Prostate gland (tissue), 2 donors: ENCODE data around the gene GASK1A. TPM values are rescaled to one million over a fixed set of nuclear protein-coding genes. Genes with fewer than 3 reads are reported as not detected.

Source experiments
- DNase-seq: peaks from one replicate; pipeline ENCODE4 v3.0.0-alpha.2; 2019; ENCODE audit warnings: low spot score
- H3K27ac ChIP-seq, 2 donors: fragments of 200-600 bp; sonication (generic); 2 replicates each; pipeline ENCODE4 v1.5.1; 2017 to 2019
- H3K27me3 ChIP-seq: fragments of 200-600 bp; sonication (generic); replicated peaks from 2 replicates; pipeline ENCODE4 v1.5.1; 2019; ENCODE audit not compliant: insufficient read depth
- H3K36me3 ChIP-seq, 2 donors: fragments of 200-600 bp; sonication (generic); 1 replicate in 1 of 2; 2 replicates in 1 of 2; pipeline versions ENCODE4 v1.5.1 to v1.8.1; 2017 to 2019
- H3K4me1 ChIP-seq: fragments of 200-600 bp; sonication (generic); replicated peaks from 2 replicates; pipeline ENCODE4 v1.5.1; 2019
- H3K4me3 ChIP-seq, 2 donors: fragments of 200-600 bp; sonication (generic); 2 replicates each; pipeline ENCODE4 v1.5.1; 2017 to 2019
- H3K9me3 ChIP-seq: fragments of 200-600 bp; sonication (generic); 2 replicates; pipeline ENCODE4 v1.5.1; 2017
- POLR2A ChIP-seq: fragments of 450-650 bp; IDR thresholded peaks from one replicate; pipeline ENCODE4 v1.6.1; 2016; ENCODE audit warnings: antibody characterized with exemption, mild to moderate bottlenecking
- POLR2AphosphoS5 ChIP-seq: sonication (generic); formaldehyde crosslinking; IDR thresholded peaks from one replicate; pipeline ENCODE4 v1.6.1; 2017; ENCODE audit warnings: antibody characterized with exemption
- WGBS: methylation state at CpG from one replicate; pipeline ENCODE4 v1.1.5; 2018; 5-methylcytosine and 5-hydroxymethylcytosine counted together
- intact Hi-C: fragments of 100-400 bp; cut with DNase I; formaldehyde crosslinking; loops from one replicate; pipeline ENCODE4 v1.14.2; 2022
- total RNA-seq, 2 donors: library from RNA; depleted of rRNA; stranded (reverse); fragments of >200 nt; gene quantifications; one replicate each; pipeline ENCODE4 v1.1.0, GENCODE V29; 2016
- TF ChIP-seq, protein P1 (sequence below), 4 experiments: fragments of 200-600 bp in 2 of 4; fragments of 450-650 bp in 2 of 4; sonication (generic) in 2 of 4; IDR thresholded peaks; 1 replicate in 3 of 4; 2 replicates in 1 of 4; pipeline ENCODE4 v1.5.1; 2016 to 2019; ENCODE audit warnings: antibody characterized with exemption in 4 of 4, mild to moderate bottlenecking in 2 of 4, moderate library complexity in 2 of 4

Gene GASK1A
- total RNA-seq, 2 donors from 2014 or later = 4.7 to 17.5 TPM

DNA sequence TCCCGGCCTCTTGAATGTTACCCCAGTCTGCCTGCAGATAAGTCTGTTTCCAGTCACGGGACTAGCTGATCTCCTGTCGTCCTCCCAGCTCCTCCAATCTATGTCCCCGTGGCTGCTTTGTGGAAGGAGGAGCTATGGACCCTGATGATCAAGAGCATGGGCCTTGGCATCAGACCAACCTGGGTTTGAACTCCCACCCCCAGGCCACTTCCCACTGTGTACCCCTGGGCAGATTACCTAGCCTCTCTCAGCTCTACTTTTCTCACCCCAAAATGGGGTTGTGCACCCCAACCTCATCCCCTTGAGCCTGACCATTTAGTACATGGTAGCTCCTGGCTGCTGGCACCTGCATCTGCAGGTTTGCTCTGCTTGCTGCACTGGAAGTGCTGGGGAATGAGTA lies 55.8 kb downstream of the GASK1A start:
- 91% methylated on average over 4 of the region's 4 CpGs for WGBS

DNA sequence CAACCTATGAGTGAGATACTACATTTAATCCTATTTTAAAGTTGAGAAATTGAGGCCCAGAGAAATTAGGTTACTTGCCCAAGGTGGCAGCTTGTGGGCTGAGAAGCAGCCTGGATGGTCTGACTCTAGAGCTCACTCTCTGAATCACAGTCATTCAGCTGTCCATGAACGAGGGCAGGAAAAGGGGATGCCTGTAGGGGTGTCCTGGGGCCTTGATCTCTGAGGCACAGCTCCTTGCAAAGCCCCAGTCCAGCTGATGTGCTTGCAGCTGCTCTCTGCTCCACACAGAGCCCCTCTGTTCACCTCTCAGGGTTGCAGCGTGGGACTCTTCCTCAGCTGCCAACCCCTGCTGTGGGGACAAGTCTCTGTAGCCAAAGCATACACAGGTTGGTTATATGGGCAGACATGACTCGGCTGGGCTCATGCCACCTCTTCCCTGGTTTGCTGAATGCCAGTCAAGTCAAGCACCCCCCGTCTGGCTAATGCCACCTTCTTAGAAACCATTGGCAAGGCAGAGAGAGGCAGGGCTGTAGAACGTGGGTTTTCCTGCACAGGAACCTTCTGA lies 56.8 kb downstream of the GASK1A start:
- TF ChIP-seq POLR2AphosphoS5 (no peak), POLR2A (no peak)
- TF ChIP-seq, protein P1, sequence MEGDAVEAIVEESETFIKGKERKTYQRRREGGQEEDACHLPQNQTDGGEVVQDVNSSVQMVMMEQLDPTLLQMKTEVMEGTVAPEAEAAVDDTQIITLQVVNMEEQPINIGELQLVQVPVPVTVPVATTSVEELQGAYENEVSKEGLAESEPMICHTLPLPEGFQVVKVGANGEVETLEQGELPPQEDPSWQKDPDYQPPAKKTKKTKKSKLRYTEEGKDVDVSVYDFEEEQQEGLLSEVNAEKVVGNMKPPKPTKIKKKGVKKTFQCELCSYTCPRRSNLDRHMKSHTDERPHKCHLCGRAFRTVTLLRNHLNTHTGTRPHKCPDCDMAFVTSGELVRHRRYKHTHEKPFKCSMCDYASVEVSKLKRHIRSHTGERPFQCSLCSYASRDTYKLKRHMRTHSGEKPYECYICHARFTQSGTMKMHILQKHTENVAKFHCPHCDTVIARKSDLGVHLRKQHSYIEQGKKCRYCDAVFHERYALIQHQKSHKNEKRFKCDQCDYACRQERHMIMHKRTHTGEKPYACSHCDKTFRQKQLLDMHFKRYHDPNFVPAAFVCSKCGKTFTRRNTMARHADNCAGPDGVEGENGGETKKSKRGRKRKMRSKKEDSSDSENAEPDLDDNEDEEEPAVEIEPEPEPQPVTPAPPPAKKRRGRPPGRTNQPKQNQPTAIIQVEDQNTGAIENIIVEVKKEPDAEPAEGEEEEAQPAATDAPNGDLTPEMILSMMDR (IDR thresholded peaks at IDR 0.05) = no peak
- H3K27me3 ChIP-seq = no peaks in the 10 kb centered on the region
- 75% methylated on average over 5 of the region's 5 CpGs for WGBS
- H3K27ac ChIP-seq = no peak overlapping the region
- H3K36me3 ChIP-seq = no peaks in the 10 kb centered on the region
- no peaks in the 10 kb centered on the region for H3K9me3 ChIP-seq
- intact Hi-C loops = no loop called here
- no peak overlapping the region for H3K4me3 ChIP-seq
- DNase-seq = no peak
- H3K4me1 ChIP-seq = no peaks in the 10 kb centered on the region

More for the DNA sequence above, 55.8 kb downstream of the GASK1A start:
- H3K4me1 ChIP-seq = no peaks in the 10 kb centered on the region
- H3K36me3 ChIP-seq = no peaks in the 10 kb centered on the region
- no peak overlapping the region for H3K4me3 ChIP-seq
- TF ChIP-seq POLR2A (no peak), POLR2AphosphoS5 (no peak)
- TF ChIP-seq, protein P1 (IDR thresholded peaks at IDR 0.05) = no peak
- H3K27me3 ChIP-seq = no peaks in the 10 kb centered on the region
- no peak overlapping the region for H3K27ac ChIP-seq
- no peaks in the 10 kb centered on the region for H3K9me3 ChIP-seq
- intact Hi-C loops = no loop called here
- DNase-seq = no peak

GRCh38 chr3:43036621-43037423 lies 57.7 kb downstream of the GASK1A start:
- no peaks in the 10 kb centered on the region for H3K36me3 ChIP-seq
- WGBS = 79% methylated on average over 9 of the region's 9 CpGs
- intact Hi-C loops = no loop called here
- no peak overlapping the region for H3K4me3 ChIP-seq
- no peak for DNase-seq
- H3K4me1 ChIP-seq = no peaks in the 10 kb centered on the region
- TF ChIP-seq POLR2A = no peak
- TF ChIP-seq, protein P1 (IDR thresholded peaks at IDR 0.05) = no peak
- no peak for TF ChIP-seq POLR2AphosphoS5
- no peak overlapping the region for H3K27ac ChIP-seq
- no peaks in the 10 kb centered on the region for H3K27me3 ChIP-seq
- H3K9me3 ChIP-seq = no peaks in the 10 kb centered on the region

DNA sequence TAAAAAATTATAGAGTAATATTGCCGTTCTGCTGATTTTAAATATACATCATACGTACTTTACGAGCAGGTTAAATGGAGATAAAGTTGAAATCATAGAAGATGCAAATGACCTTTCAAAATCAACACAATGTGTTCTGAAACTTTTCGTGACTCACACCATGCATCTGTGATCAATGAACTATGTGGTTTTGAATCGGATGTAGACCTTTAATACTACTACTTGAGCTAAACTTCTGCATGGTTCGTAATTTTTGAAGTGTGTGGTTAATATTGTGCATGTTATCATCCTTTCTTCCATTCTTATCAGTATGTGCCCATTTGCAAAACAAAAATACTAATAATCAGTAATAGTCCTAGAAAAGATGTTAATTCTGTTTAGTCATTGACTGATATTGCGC lies 58.9 kb downstream of the GASK1A start:
- Histone ChIP-seq H3K27me3 (no peaks in the 10 kb centered on the region), H3K36me3 (no peaks in the 10 kb centered on the region), H3K9me3 (no peaks in the 10 kb centered on the region), H3K4me1 (no peaks in the 10 kb centered on the region), H3K27ac (no peak overlapping the region), H3K4me3 (no peak overlapping the region)
- 86% methylated on average over 7 of the region's 7 CpGs for WGBS
- TF ChIP-seq POLR2AphosphoS5 = no peak
- TF ChIP-seq, protein P1 (IDR thresholded peaks at IDR 0.05) = no peak
- no peak for TF ChIP-seq POLR2A
- no peak for DNase-seq
- intact Hi-C loops = no loop called here

DNA sequence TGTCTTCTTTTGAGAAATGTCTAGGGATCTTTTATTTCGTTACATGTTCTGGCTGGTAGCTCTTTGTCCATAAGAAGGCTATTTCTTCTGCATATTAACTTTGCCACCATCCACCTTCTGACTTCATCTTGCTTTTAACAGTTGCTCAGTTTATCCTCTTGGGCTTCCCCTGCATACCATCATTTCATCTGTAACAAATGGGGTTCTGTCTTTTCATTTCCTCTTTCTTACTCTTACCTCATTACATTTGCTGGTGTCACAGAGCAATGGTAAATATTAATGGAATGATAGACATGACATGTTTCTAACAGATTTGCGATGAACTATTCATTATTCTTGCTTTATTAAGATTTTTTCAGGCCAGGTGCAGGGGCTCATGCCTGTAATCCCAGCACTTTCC lies 62.4 kb downstream of the GASK1A start:
- no peak for DNase-seq
- TF ChIP-seq POLR2A (no peak), POLR2AphosphoS5 (no peak)
- TF ChIP-seq, protein P1 (IDR thresholded peaks at IDR 0.05) = no peak
- Histone ChIP-seq H3K9me3 (no peaks in the 10 kb centered on the region), H3K27me3 (no peaks in the 10 kb centered on the region), H3K27ac (no peak overlapping the region), H3K36me3 (no peaks in the 10 kb centered on the region), H3K4me1 (no peaks in the 10 kb centered on the region), H3K4me3 (no peak overlapping the region)
- intact Hi-C loops = no loop called here
- WGBS = 98% methylated on average over 2 of the region's 2 CpGs
